Trophoblast cell (in vitro differentiated cells and primary cell): Measurements from ENCODE around the gene CLDN17. TPM values are rescaled to one million over a fixed set of nuclear protein-coding genes. Genes with fewer than 3 reads are reported as not detected.
A peak's percentile ranks its signal among the peaks of the same experiment; 100 is the strongest.

Source experiments
- DNase-seq, 2 donors: peaks; one replicate each; pipeline ENCODE4 v3.0.0-alpha.2; 2016
- H2AFZ ChIP-seq: 2 replicates; pipeline ENCODE4 v1.6.1; 2013; ENCODE audit warnings: low read length, moderate library complexity, mild to moderate bottlenecking; ENCODE audit not compliant: insufficient read depth, poor library complexity
- H2AK5ac ChIP-seq: 2 replicates; pipeline ENCODE4 v1.6.1; 2013; ENCODE audit warnings: mild to moderate bottlenecking, low read length
- H2BK120ac ChIP-seq: 2 replicates; pipeline ENCODE4 v1.6.1; 2013; ENCODE audit warnings: low read length, mild to moderate bottlenecking, moderate library complexity; ENCODE audit not compliant: insufficient read depth, poor library complexity
- H2BK12ac ChIP-seq: 2 replicates; pipeline ENCODE4 v1.6.1; 2013; ENCODE audit warnings: mild to moderate bottlenecking, low read length, moderate library complexity
- H2BK5ac ChIP-seq: 2 replicates; pipeline ENCODE4 v1.6.1; 2013; ENCODE audit warnings: low read length, low read depth, moderate library complexity, mild to moderate bottlenecking; ENCODE audit not compliant: poor library complexity
- H3K14ac ChIP-seq: 2 replicates; pipeline ENCODE4 v1.6.1; 2013; ENCODE audit warnings: mild to moderate bottlenecking, low read length
- H3K18ac ChIP-seq: 2 replicates; pipeline ENCODE4 v1.6.1; 2013; ENCODE audit warnings: mild to moderate bottlenecking, low read length
- H3K23ac ChIP-seq: 2 replicates; pipeline ENCODE4 v1.6.1; 2013; ENCODE audit warnings: low read length
- H3K27ac ChIP-seq: 2 replicates; pipeline ENCODE4 v1.5.1; 2013; ENCODE audit warnings: low read depth, mild to moderate bottlenecking, inconsistent platforms, low read length, moderate library complexity
- H3K27me3 ChIP-seq: 2 replicates; pipeline ENCODE4 v1.6.1; 2013; ENCODE audit warnings: inconsistent platforms, mild to moderate bottlenecking, low read length, moderate library complexity; ENCODE audit not compliant: insufficient read depth
- H3K36me3 ChIP-seq, 2 experiments: 1 replicate in 1 of 2; 2 replicates in 1 of 2; pipeline ENCODE4 v1.6.1; 2013; ENCODE audit warnings: low read length in 2 of 2, mild to moderate bottlenecking in 2 of 2, moderate library complexity in 1 of 2; ENCODE audit not compliant: insufficient read depth in 2 of 2, control insufficient read depth in 1 of 2
- H3K4ac ChIP-seq: 2 replicates; pipeline ENCODE4 v1.6.1; 2013; ENCODE audit warnings: low read depth, mild to moderate bottlenecking, low read length, moderate library complexity
- H3K4me1 ChIP-seq, 2 experiments: 1 replicate in 1 of 2; 2 replicates in 1 of 2; pipeline ENCODE4 v1.6.1; 2013; ENCODE audit warnings: low read length in 2 of 2, mild to moderate bottlenecking in 2 of 2, moderate library complexity in 1 of 2; ENCODE audit not compliant: insufficient read depth in 2 of 2, control insufficient read depth in 1 of 2
- H3K4me2 ChIP-seq: 2 replicates; pipeline ENCODE4 v1.6.1; 2013; ENCODE audit warnings: inconsistent platforms, mild to moderate bottlenecking, low read length, moderate library complexity
- H3K4me3 ChIP-seq: 2 replicates; pipeline ENCODE4 v1.5.1; 2013; ENCODE audit warnings: mild to moderate bottlenecking, low read depth, low read length, inconsistent platforms
- H3K79me1 ChIP-seq: one replicate; pipeline ENCODE4 v1.6.1; 2013; ENCODE audit warnings: low read length
- H3K79me2 ChIP-seq: 2 replicates; pipeline ENCODE4 v1.6.1; 2013; ENCODE audit warnings: low read length, mild to moderate bottlenecking; ENCODE audit not compliant: control insufficient read depth, insufficient read depth, poor library complexity
- H3K9ac ChIP-seq: 2 replicates; pipeline ENCODE4 v1.6.1; 2013; ENCODE audit warnings: mild to moderate bottlenecking, low read length
- H3K9me3 ChIP-seq: 2 replicates; pipeline ENCODE4 v1.6.1; 2013; ENCODE audit warnings: low read depth, mild to moderate bottlenecking, control low read depth, inconsistent platforms, low read length; ENCODE audit not compliant: insufficient read depth
- H4K12ac ChIP-seq: 2 replicates; pipeline ENCODE4 v1.6.1; 2013; ENCODE audit warnings: low read depth, mild to moderate bottlenecking, low read length, moderate library complexity
- H4K8ac ChIP-seq: 2 replicates; pipeline ENCODE4 v1.6.1; 2013; ENCODE audit warnings: low read depth, mild to moderate bottlenecking, low read length, moderate library complexity
- H4K91ac ChIP-seq: one replicate; pipeline ENCODE4 v1.6.1; 2013; ENCODE audit warnings: low read depth, mild to moderate bottlenecking, low read length, moderate library complexity
- WGBS: extraction: QIAGEN DNeasy Blood & Tissue Kit; methylation state at CpG from one replicate; pipeline ENCODE4 v1.1.7; 2013; ENCODE audit warnings: missing lambda C conversion rate; ENCODE audit not compliant: insufficient read length, insufficient coverage; ENCODE audit errors: extremely low coverage; 5-methylcytosine and 5-hydroxymethylcytosine counted together
- polyA plus RNA-seq: library from polyadenylated mRNA; stranded (reverse); fragments of 200-250 nt; gene quantifications from 2 replicates; pipeline ENCODE4 v1.2.3, GENCODE V29; 2013

Gene CLDN17, protein sequence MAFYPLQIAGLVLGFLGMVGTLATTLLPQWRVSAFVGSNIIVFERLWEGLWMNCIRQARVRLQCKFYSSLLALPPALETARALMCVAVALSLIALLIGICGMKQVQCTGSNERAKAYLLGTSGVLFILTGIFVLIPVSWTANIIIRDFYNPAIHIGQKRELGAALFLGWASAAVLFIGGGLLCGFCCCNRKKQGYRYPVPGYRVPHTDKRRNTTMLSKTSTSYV
- polyA plus RNA-seq = not detected in 2 replicates

DNA sequence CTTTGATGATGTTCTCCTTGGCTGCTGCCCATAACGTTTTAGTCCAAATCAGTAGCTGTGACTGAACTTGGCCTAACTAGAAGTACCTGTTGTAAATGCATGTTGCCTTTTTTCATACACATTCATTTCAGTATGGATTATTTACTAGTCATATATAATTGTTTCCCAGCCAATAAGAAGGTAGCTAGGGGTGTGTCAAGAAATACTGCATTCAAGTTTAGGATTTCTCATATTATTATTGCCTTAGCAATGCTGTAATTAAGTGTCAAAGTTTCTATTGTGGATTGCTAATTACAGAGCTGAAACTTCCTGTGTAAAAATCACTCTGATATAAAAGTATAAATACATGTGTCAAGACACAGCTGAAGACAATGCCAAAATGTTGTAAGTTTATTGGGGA is at the start of gene CLDN17:
Gene CLDN17, minus strand, starts transcription at position 101 of the 400 bp plus-strand sequence. CDS start 188 bp downstream, outside the sequence.
- no peaks in the 10 kb centered on the region for H3K4me1 ChIP-seq
- H2BK120ac ChIP-seq = no peak within 1 kb of the TSS
- H3K79me2 ChIP-seq = no peaks in the 10 kb centered on the region
- no peak within 1 kb of the TSS for H3K23ac ChIP-seq
- H3K14ac ChIP-seq = no peak within 1 kb of the TSS
- DNase-seq = no peak
- no CpG with 5 or more reads among the region's 1 CpG for WGBS
- H3K36me3 ChIP-seq = no peaks in the 10 kb centered on the region
- no peaks in the 10 kb centered on the region for H3K9me3 ChIP-seq
- H2BK12ac ChIP-seq = no peak within 1 kb of the TSS
- H3K79me1 ChIP-seq = no peaks in the 10 kb centered on the region
- H4K8ac ChIP-seq = no peak within 1 kb of the TSS
- H4K12ac ChIP-seq = no peak within 1 kb of the TSS
- no peak within 1 kb of the TSS for H3K9ac ChIP-seq
- no peak within 1 kb of the TSS for H2AK5ac ChIP-seq
- no peak within 1 kb of the TSS for H2BK5ac ChIP-seq
- H3K27me3 ChIP-seq = no peaks in the 10 kb centered on the region
- H3K27ac ChIP-seq = no peak within 1 kb of the TSS
- H4K91ac ChIP-seq = no peak within 1 kb of the TSS
- no peak within 1 kb of the TSS for H3K4ac ChIP-seq
- H3K4me2 ChIP-seq = no peak within 1 kb of the TSS
- H3K18ac ChIP-seq = no peak within 1 kb of the TSS
- H2AFZ ChIP-seq = no peak within 1 kb of the TSS
- H3K4me3 ChIP-seq = no peak within 1 kb of the TSS

DNA sequence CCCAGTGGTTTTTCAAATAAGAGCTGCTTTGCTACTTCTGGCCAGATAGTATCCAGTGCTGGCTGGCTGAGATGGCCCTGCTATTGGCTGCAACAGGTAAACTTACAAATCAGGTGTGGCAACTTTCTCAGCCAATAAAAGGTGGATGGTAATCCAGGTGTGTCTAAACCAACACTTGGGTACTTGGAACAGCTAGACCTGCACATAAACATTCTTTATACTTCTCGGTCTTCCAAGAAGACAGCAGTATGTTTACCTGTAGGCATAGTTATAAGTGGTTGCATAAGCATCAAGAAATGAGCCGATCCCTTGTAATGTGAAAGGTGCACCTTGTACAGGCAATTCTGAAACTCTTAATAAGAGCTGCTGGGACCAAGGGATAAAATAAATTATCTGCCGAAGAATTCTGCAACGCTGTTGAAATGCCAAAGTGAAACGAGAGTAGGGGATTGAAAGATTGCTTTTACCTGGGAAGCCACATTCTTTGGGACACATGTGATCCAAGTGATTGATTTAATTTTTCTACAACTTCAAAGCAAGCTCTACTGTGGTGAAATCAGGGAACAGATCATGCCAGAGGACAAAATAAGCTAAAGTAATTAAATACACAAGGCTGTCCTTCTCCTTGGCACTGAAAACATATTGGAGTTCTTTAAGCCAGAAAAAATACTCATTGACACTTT is 49.6 kb upstream of the CLDN17 start, which contains the start of gene CLDN8:
Gene CLDN8, minus strand, starts transcription at position 57 of the 683 bp plus-strand sequence. CDS start 172 bp downstream, outside the sequence.
- Histone ChIP-seq H3K14ac (no peak within 1 kb of the TSS), H4K8ac (no peak within 1 kb of the TSS), H3K9me3 (no peaks in the 10 kb centered on the region), H3K79me1 (no peaks in the 10 kb centered on the region), H2BK120ac (no peak within 1 kb of the TSS), H3K18ac (no peak within 1 kb of the TSS), H4K12ac (no peak within 1 kb of the TSS), H3K9ac (no peak within 1 kb of the TSS), H3K4me3 (no peak within 1 kb of the TSS), H3K4ac (no peak within 1 kb of the TSS), H3K4me1 (no peaks in the 10 kb centered on the region), H3K4me2 (no peak within 1 kb of the TSS), H2AFZ (no peak within 1 kb of the TSS), H3K27ac (no peak within 1 kb of the TSS), H2AK5ac (no peak within 1 kb of the TSS), H3K36me3 (no peaks in the 10 kb centered on the region), H3K27me3 (no peaks in the 10 kb centered on the region), H2BK12ac (no peak within 1 kb of the TSS), H4K91ac (no peak within 1 kb of the TSS), H3K23ac (no peak within 1 kb of the TSS), H2BK5ac (no peak within 1 kb of the TSS), H3K79me2 (no peaks in the 10 kb centered on the region)
- DNase-seq = peak in 1 of 2 donors; percentile 54
- WGBS = no CpG with 5 or more reads among the region's 5 CpGs

DNA sequence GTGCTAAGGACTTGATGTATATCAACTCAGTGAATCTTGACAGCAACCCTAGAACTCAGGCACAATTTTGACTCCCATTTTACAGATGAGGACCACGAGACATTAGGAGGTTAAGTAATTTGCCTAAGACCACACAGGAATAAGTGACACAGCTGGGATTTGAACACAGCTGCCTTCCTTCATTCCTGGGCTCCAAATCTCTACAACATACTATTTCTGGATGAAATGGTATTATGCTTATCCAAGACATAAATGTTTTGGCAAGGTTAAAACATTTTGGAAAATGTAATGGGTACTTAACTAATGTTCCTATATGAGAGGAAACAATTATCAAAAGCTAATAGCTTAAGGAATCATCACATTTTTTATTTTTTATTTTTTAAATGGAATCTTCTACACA is 44.5 kb upstream of the CLDN17 start:
- no peaks in the 10 kb centered on the region for H3K79me2 ChIP-seq

DNA sequence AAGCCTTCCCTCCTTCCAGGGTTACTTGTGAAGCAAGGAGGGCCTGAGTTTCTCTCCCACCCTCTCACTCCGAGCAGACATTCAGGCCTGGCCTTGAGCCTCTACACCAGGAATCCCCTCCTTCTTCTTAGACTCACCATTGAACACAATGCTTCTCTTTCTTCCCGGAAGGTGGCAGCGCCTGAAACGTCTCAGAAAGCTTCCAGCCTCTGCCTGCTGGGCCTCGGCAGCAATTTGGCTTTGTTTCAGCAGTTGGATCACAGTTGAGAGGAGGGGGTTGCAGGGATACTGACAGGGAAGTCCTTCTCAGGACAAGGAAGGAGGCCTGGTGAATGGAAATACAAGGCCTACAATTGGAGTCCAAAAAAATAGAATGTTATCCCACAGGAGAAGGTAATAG is 43.0 kb upstream of the CLDN17 start:
- Histone ChIP-seq H2BK5ac (no peak overlapping the region), H3K79me1 (no peaks in the 10 kb centered on the region), H3K14ac (no peak overlapping the region), H3K27ac (no peak overlapping the region), H3K4ac (no peak overlapping the region), H3K79me2 (no peaks in the 10 kb centered on the region), H2AK5ac (no peak overlapping the region), H3K18ac (no peak overlapping the region), H3K36me3 (no peaks in the 10 kb centered on the region), H4K12ac (no peak overlapping the region), H4K8ac (no peak overlapping the region), H3K4me2 (no peak overlapping the region), H4K91ac (no peak overlapping the region), H2BK120ac (no peak overlapping the region), H3K4me3 (no peak overlapping the region), H3K27me3 (no peaks in the 10 kb centered on the region), H3K4me1 (peaks cover 2 to 3% of the 10 kb centered on the region in 2 experiments), H3K9me3 (no peaks in the 10 kb centered on the region), H2BK12ac (no peak overlapping the region), H3K9ac (no peak overlapping the region), H3K23ac (no peak overlapping the region), H2AFZ (no peak overlapping the region)
- no peak for DNase-seq
- WGBS = no CpG with 5 or more reads among the region's 5 CpGs

More for the DNA sequence above, 44.5 kb upstream of the CLDN17 start:
- H2AK5ac ChIP-seq = no peak overlapping the region
- H3K18ac ChIP-seq = no peak overlapping the region
- H3K4me3 ChIP-seq = no peak overlapping the region
- no peaks in the 10 kb centered on the region for H3K79me1 ChIP-seq
- no peak overlapping the region for H3K23ac ChIP-seq
- H3K27ac ChIP-seq = no peak overlapping the region
- H3K36me3 ChIP-seq = no peaks in the 10 kb centered on the region
- no peak overlapping the region for H2BK120ac ChIP-seq
- H3K9ac ChIP-seq = no peak overlapping the region
- no peak overlapping the region for H4K12ac ChIP-seq
- H4K8ac ChIP-seq = no peak overlapping the region
- no peak for DNase-seq
- no peak overlapping the region for H4K91ac ChIP-seq
- H3K4me2 ChIP-seq = no peak overlapping the region
- no peak overlapping the region for H2AFZ ChIP-seq
- WGBS = no CpG with 5 or more reads among the region's 1 CpG
- no peak overlapping the region for H3K14ac ChIP-seq
- no peaks in the 10 kb centered on the region for H3K27me3 ChIP-seq
- no peak overlapping the region for H2BK5ac ChIP-seq
- no peaks in the 10 kb centered on the region for H3K9me3 ChIP-seq
- H2BK12ac ChIP-seq = no peak overlapping the region
- H3K4ac ChIP-seq = no peak overlapping the region
- H3K4me1 ChIP-seq = peaks cover 2 to 3% of the 10 kb centered on the region in 2 experiments
